ENCODE results near the gene C2CD2. TPM values are rescaled to one million over a fixed set of nuclear protein-coding genes. Genes with fewer than 3 reads are reported as not detected.
A peak's percentile ranks its signal among the peaks of the same experiment; 100 is the strongest.

Gene C2CD2
- total RNA-seq: 24.8 and 26.3 TPM in 2 replicates
- long read RNA-seq, partial matches to known transcripts: 3 of 13 reads
- long read RNA-seq, other reads (novel, unspliced or antisense): 10 of 13 reads

DNA sequence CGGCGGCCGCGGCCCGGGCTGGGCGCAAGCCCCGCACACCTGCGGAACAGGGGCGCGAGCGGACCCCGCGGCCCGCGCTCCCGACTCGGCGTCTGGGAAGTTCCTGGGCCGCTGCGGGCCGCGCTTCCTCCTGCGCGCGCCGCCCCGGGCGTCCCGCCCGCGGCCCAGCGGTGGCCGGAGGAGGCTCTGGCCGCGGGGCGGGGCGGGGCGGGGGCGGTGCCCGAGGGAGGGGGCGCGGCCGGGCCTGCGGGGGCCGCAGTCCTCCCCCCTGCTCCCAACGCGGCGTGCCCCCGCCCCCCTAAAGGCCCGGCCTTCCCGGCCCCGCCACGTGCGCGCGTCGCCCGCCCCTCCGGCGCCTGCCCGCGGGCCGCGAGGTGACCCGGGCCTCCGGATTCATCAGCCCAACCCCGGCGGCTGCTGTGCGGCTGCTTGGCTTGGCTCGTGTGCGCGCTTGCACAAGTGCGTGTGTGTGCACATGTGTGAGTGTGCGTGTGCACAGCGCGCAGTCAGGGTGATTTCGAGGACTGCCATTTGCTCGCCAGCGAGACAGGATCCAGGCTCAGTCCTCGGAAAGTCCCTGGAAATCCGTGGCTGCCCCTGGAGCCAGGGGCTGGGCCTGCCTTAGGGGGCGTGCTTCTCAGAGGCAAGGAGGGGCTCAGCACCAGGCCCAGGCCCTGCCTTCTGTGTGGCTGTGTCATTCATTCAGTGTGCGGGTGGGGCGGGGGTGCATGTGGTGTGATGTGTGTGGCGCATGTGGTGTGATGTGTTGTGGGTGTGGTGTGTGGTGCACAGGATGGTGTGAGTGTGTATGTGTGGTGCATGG, at the start of gene C2CD2:
Gene C2CD2, minus strand, starts transcription at position 188 of the 823 bp plus-strand sequence. CDS start 370 bp downstream, outside the sequence.
- no peaks in the 10 kb centered on the region for H3K9me3 Mint-ChIP-seq (ENCODE audit: low read depth)
- H3K4me3 Mint-ChIP-seq (ENCODE audit: low read depth): peak within 1 kb of the TSS; percentile 73
- TF ChIP-seq CTCF (IDR thresholded peaks at IDR 0.05; ENCODE audit: unreplicated experiment): no peak
- peak; percentile 34 for DNase-seq (ENCODE audit: low spot score, unreplicated experiment)
- peaks cover 8% of the 10 kb centered on the region for H3K4me1 Mint-ChIP-seq (ENCODE audit: low read depth)
- H3K36me3 Mint-ChIP-seq (ENCODE audit: insufficient read depth): peaks cover 2% of the 10 kb centered on the region
- H3K27me3 Mint-ChIP-seq: peaks cover 28% of the 10 kb centered on the region
- no peak within 1 kb of the TSS for H3K27ac Mint-ChIP-seq

DNA sequence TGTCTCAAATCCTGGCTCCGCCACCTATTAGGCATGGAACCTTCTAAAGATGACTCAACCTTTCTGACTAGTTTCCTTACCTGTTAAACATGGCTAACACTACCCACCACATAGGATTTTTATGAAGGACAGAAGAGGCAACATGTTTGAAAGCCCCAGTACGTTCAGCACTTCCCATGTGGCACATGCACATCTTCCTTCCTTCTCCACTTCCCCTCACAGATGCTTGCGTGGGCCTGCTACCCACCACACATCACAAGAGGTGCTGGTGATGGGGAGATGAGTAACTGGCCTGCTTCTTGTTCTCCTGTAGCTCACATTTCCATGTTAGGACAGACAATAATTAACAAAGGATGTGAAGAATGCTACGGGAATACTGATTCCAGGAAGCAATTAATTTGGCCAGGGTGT, 49.2 kb upstream of the C2CD2 start:
- H3K27me3 Mint-ChIP-seq: no peaks in the 10 kb centered on the region
- no peak overlapping the region for H3K4me3 Mint-ChIP-seq (ENCODE audit: low read depth)
- peaks cover 16% of the 10 kb centered on the region for H3K4me1 Mint-ChIP-seq (ENCODE audit: low read depth)
- H3K36me3 Mint-ChIP-seq (ENCODE audit: insufficient read depth): peaks cover 30% of the 10 kb centered on the region
- DNase-seq (ENCODE audit: low spot score, unreplicated experiment): no peak
- no peaks in the 10 kb centered on the region for H3K9me3 Mint-ChIP-seq (ENCODE audit: low read depth)
- TF ChIP-seq CTCF (IDR thresholded peaks at IDR 0.05; ENCODE audit: unreplicated experiment): no peak
- no peak overlapping the region for H3K27ac Mint-ChIP-seq

DNA sequence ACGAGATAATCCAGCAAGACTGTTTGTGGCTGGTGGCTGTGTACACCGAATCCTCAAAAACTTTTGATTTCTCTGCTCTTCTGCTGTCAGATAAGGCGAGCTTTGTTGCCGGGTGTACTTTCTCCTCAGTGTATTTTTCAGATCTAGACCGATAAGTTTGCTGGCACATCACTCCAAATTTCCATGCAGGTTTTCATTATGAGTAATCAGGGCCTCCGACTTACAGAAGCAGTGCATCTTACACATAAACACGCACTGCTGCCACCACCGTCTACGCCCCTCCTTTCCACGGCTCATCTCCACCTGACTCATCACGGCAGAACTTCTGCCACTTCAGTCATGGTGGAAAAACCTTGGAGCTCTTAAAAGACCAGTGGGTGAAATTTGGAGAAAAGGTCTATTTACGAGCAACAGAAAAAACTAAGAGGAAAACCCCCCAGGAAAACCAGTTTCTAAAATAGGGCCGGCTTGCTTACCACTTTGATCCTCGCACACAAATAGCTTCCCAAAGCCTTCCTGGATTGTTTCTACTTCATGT, 48.7 kb upstream of the C2CD2 start:
- peaks cover 16% of the 10 kb centered on the region for H3K4me1 Mint-ChIP-seq (ENCODE audit: low read depth)
- DNase-seq (ENCODE audit: low spot score, unreplicated experiment): no peak
- H3K36me3 Mint-ChIP-seq (ENCODE audit: insufficient read depth): peaks cover 29% of the 10 kb centered on the region
- no peak overlapping the region for H3K4me3 Mint-ChIP-seq (ENCODE audit: low read depth)
- H3K27ac Mint-ChIP-seq: peak overlapping the region; percentile 2
- TF ChIP-seq CTCF (IDR thresholded peaks at IDR 0.05; ENCODE audit: unreplicated experiment): no peak
- H3K9me3 Mint-ChIP-seq (ENCODE audit: low read depth): no peaks in the 10 kb centered on the region
- no peaks in the 10 kb centered on the region for H3K27me3 Mint-ChIP-seq

GRCh38 chr21:42001781-42002180, 48.0 kb upstream of the C2CD2 start:
- peaks cover 30% of the 10 kb centered on the region for H3K36me3 Mint-ChIP-seq (ENCODE audit: insufficient read depth)
- no peaks in the 10 kb centered on the region for H3K27me3 Mint-ChIP-seq
- peaks cover under 1% of the 10 kb centered on the region for H3K9me3 Mint-ChIP-seq (ENCODE audit: low read depth)
- peaks cover 14% of the 10 kb centered on the region for H3K4me1 Mint-ChIP-seq (ENCODE audit: low read depth)
- H3K27ac Mint-ChIP-seq: no peak overlapping the region
- DNase-seq (ENCODE audit: low spot score, unreplicated experiment): no peak
- TF ChIP-seq CTCF (IDR thresholded peaks at IDR 0.05; ENCODE audit: unreplicated experiment): no peak
- no peak overlapping the region for H3K4me3 Mint-ChIP-seq (ENCODE audit: low read depth)

DNA sequence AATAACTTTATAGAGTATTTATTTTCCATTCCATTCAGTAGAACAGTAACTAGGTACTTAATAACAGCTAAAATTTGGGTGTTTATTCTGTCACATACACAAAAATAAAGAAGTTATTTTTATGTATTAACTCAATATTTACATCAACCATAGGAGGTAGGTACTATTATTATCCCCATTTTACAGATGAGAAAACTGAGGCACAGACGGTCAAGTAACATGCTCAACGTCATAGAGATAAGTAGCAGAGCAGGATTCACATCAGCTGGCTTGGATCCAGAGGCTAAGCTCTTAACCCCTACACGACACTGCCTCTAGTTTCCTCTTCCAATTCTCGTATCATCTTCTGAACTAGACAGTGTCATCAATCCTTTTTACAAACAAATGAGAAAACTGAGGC, 47.1 kb upstream of the C2CD2 start:
- H3K9me3 Mint-ChIP-seq (ENCODE audit: low read depth): peaks cover 8% of the 10 kb centered on the region
- no peak for DNase-seq (ENCODE audit: low spot score, unreplicated experiment)
- peaks cover 36% of the 10 kb centered on the region for H3K36me3 Mint-ChIP-seq (ENCODE audit: insufficient read depth)
- no peak overlapping the region for H3K27ac Mint-ChIP-seq
- peaks cover 12% of the 10 kb centered on the region for H3K4me1 Mint-ChIP-seq (ENCODE audit: low read depth)
- no peaks in the 10 kb centered on the region for H3K27me3 Mint-ChIP-seq
- no peak overlapping the region for H3K4me3 Mint-ChIP-seq (ENCODE audit: low read depth)
- no peak for TF ChIP-seq CTCF (IDR thresholded peaks at IDR 0.05; ENCODE audit: unreplicated experiment)
